DND-41 (cell line): Measurements from ENCODE around the gene COX7A2L.

Experiments
- CTCF ChIP-seq: IDR thresholded peaks from 2 replicates; pipeline ENCODE4 v1.5.1; 2012; ENCODE audit warnings: borderline replicate concordance, low read length, moderate library complexity, mild to moderate bottlenecking; ENCODE audit not compliant: poor library complexity, severe bottlenecking; ENCODE audit errors: extremely low read depth
- EZH2 ChIP-seq: IDR thresholded peaks from 3 replicates; pipeline ENCODE4 v1.6.1; 2012; ENCODE audit warnings: borderline replicate concordance, low read depth, mild to moderate bottlenecking, moderate library complexity, low read length, inconsistent platforms; ENCODE audit not compliant: severe bottlenecking

- TF ChIP-seq CTCF (no peak), EZH2 (no peak)
These were observed 24.6 kb downstream of the COX7A2L start for GRCh38 chr2:42336361-42336965.
